Measurements from ENCODE around the gene ERMP1. TPM values are rescaled to one million over a fixed set of nuclear protein-coding genes. Genes with fewer than 3 reads are reported as not detected.

The ERMP1 gene
- total and polyA plus RNA-seq, 2 donors from 2014 or later, result 34.4 to 89.6 TPM

GRCh38 chr9:5869315-5870019, 36.5 kb upstream of the ERMP1 start:
- Histone ChIP-seq H3K27me3 (ENCODE audit: control insufficient read depth, insufficient read depth, low read length) (no peaks in the 10 kb centered on the region), H3K36me3 (ENCODE audit: control insufficient read depth in 2 of 3, insufficient read depth in 3 of 3, low read length in 3 of 3) (no peaks in the 10 kb centered on the region), H3K4me1 (ENCODE audit: control insufficient read depth in 2 of 3, insufficient read depth in 2 of 3, low read depth in 1 of 3, low read length in 3 of 3) (peaks cover 0 to 9% (median 0%) of the 10 kb centered on the region in 3 donors), H3K27ac (ENCODE audit: low read depth in 2 of 2, low read length in 2 of 2) (no peak overlapping the region), H3K9ac (ENCODE audit: low read length in 3 of 3) (no peak overlapping the region), H3K9me3 (ENCODE audit: control insufficient read depth in 2 of 3, insufficient read depth in 1 of 3, low read length in 3 of 3) (no peaks in the 10 kb centered on the region), H3K4me3 (ENCODE audit: low read length in 3 of 3) (no peak overlapping the region)
- FAIRE-seq (no peak), DNase-seq (no peak)
- no peak for TF ChIP-seq CTCF (IDR thresholded peaks at IDR 0.05; ENCODE audit: borderline replicate concordance, extremely low read depth, insufficient read depth)
- intact Hi-C loops (cut with DNase I), result no loop called here

- H3K4me3 ChIP-seq (ENCODE audit: low read length in 3 of 3), result no peak overlapping the region
- no peak for FAIRE-seq
- no peaks in the 10 kb centered on the region for H3K27me3 ChIP-seq (ENCODE audit: control insufficient read depth, insufficient read depth, low read length)
- H3K36me3 ChIP-seq (ENCODE audit: control insufficient read depth in 2 of 3, insufficient read depth in 3 of 3, low read length in 3 of 3), result no peaks in the 10 kb centered on the region
- no peak for TF ChIP-seq CTCF (IDR thresholded peaks at IDR 0.05; ENCODE audit: borderline replicate concordance, extremely low read depth, insufficient read depth)
- intact Hi-C loops (cut with DNase I), result no loop called here
- no peaks in the 10 kb centered on the region for H3K9me3 ChIP-seq (ENCODE audit: control insufficient read depth in 2 of 3, insufficient read depth in 1 of 3, low read length in 3 of 3)
- H3K4me1 ChIP-seq (ENCODE audit: control insufficient read depth in 2 of 3, insufficient read depth in 2 of 3, low read depth in 1 of 3, low read length in 3 of 3), result peaks cover 0 to 11% (median 2%) of the 10 kb centered on the region in 3 donors
- H3K9ac ChIP-seq (ENCODE audit: low read length in 3 of 3), result no peak overlapping the region
- no peak overlapping the region for H3K27ac ChIP-seq (ENCODE audit: low read depth in 2 of 2, low read length in 2 of 2)
- DNase-seq, result no peak
Measured at GRCh38 chr9:5868235-5868634, 35.3 kb upstream of the ERMP1 start.

- H3K9me3 ChIP-seq (ENCODE audit: control insufficient read depth in 2 of 3, insufficient read depth in 1 of 3, low read length in 3 of 3), result no peaks in the 10 kb centered on the region
- H3K4me3 ChIP-seq (ENCODE audit: low read length in 3 of 3), result no peak overlapping the region
- H3K36me3 ChIP-seq (ENCODE audit: control insufficient read depth in 2 of 3, insufficient read depth in 3 of 3, low read length in 3 of 3), result no peaks in the 10 kb centered on the region
- intact Hi-C loops (cut with DNase I), result no loop called here
- H3K9ac ChIP-seq (ENCODE audit: low read length in 3 of 3), result no peak overlapping the region
- H3K4me1 ChIP-seq (ENCODE audit: control insufficient read depth in 2 of 3, insufficient read depth in 2 of 3, low read depth in 1 of 3, low read length in 3 of 3), result peaks cover 0 to 12% (median 6%) of the 10 kb centered on the region in 3 donors
- no peak for TF ChIP-seq CTCF (IDR thresholded peaks at IDR 0.05; ENCODE audit: borderline replicate concordance, extremely low read depth, insufficient read depth)
- H3K27me3 ChIP-seq (ENCODE audit: control insufficient read depth, insufficient read depth, low read length), result no peaks in the 10 kb centered on the region
- H3K27ac ChIP-seq (ENCODE audit: low read depth in 2 of 2, low read length in 2 of 2), result no peak overlapping the region
- DNase-seq (no peak), FAIRE-seq (no peak)
Measured at GRCh38 chr9:5866685-5867084, 33.8 kb upstream of the ERMP1 start.

Data from kidney (tissue), 14 donors.